BLaER1 (cell line): Measurements from ENCODE around the gene RPRD1B.

ENCODE experiments used
- H3K27ac ChIP-seq: shearing (Covaris generic); formaldehyde crosslinking; 2 replicates; pipeline ENCODE4 v1.8.1; 2022
- H3K27me3 ChIP-seq: shearing (Covaris generic); formaldehyde crosslinking; 2 replicates; pipeline ENCODE4 v1.8.1; 2022
- H3K36me3 ChIP-seq: shearing (Covaris generic); formaldehyde crosslinking; 2 replicates; pipeline ENCODE4 v1.8.1; 2022
- H3K4me1 ChIP-seq: shearing (Covaris generic); formaldehyde crosslinking; 2 replicates; pipeline ENCODE4 v1.8.1; 2022
- H3K4me2 ChIP-seq: shearing (Covaris generic); formaldehyde crosslinking; 2 replicates; pipeline ENCODE4 v1.8.1; 2022
- H3K4me3 ChIP-seq: shearing (Covaris generic); formaldehyde crosslinking; 2 replicates; pipeline ENCODE4 v1.8.1; 2022
- H3K9ac ChIP-seq: shearing (Covaris generic); formaldehyde crosslinking; 2 replicates; pipeline ENCODE4 v1.8.1; 2022
- H3K9me3 ChIP-seq: shearing (Covaris generic); formaldehyde crosslinking; 2 replicates; pipeline ENCODE4 v1.8.1; 2022
- H4K20me1 ChIP-seq: shearing (Covaris generic); formaldehyde crosslinking; 2 replicates; pipeline ENCODE4 v1.8.1; 2022
- Cebpa-rat ChIP-seq: shearing (Covaris generic); IDR thresholded peaks from 2 replicates; pipeline ENCODE4 v1.8.1; 2022

The RPRD1B gene

GRCh38 chr20:38126146-38126921 lies 92.8 kb downstream of the RPRD1B start:
- no peak overlapping the region for H3K4me2 ChIP-seq
- H3K9me3 ChIP-seq, result no peaks in the 10 kb centered on the region
- no peak overlapping the region for H3K4me3 ChIP-seq
- H4K20me1 ChIP-seq, result no peaks in the 10 kb centered on the region
- H3K9ac ChIP-seq, result no peak overlapping the region
- H3K4me1 ChIP-seq, result peaks cover 6% of the 10 kb centered on the region; the same call in 1 of the 2 replicates
- no peak for TF ChIP-seq Cebpa-rat
- H3K27ac ChIP-seq, result no peak overlapping the region
- H3K27me3 ChIP-seq, result no peaks in the 10 kb centered on the region
- no peaks in the 10 kb centered on the region for H3K36me3 ChIP-seq

DNA sequence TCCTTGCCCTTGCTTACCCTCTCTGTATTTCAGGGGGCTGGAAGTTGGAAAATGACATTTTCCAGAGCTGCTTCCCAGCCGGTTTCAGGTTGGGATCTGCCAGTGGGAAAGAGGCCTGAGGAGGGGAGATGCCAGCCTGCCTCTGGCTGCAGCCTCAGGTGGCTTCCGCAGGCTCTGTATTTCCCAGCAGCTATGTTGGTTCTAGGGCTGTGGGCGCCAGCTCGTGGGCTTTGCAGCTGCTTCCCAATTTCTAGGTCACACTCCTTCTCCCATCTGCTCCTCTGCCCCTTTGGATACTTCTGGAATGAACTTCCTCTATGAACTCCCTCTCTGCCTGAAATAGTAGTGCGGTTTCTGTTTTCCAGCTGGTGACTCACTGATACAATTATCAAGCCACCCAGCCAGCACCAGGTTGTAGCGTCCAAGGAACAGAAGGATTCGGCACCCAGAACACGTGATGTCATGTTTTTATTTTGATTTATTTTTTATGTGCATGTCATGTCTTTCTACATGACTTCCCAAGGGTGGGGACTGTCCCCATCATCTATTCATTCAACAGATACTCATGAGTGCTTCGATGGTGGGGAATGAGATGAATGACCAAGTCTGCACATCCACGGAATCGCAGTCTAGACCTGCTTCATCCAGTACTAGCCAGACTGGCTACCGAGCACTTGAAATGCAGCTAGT lies 93.5 kb downstream of the RPRD1B start:
- no peaks in the 10 kb centered on the region for H3K9me3 ChIP-seq
- TF ChIP-seq Cebpa-rat, result no peak
- H3K4me2 ChIP-seq, result no peak overlapping the region
- no peaks in the 10 kb centered on the region for H4K20me1 ChIP-seq
- H3K27ac ChIP-seq, result no peak overlapping the region
- H3K4me3 ChIP-seq, result no peak overlapping the region
- H3K36me3 ChIP-seq, result no peaks in the 10 kb centered on the region
- H3K9ac ChIP-seq, result no peak overlapping the region
- no peaks in the 10 kb centered on the region for H3K27me3 ChIP-seq
- peaks cover 6% of the 10 kb centered on the region; the same call in 1 of the 2 replicates for H3K4me1 ChIP-seq

DNA sequence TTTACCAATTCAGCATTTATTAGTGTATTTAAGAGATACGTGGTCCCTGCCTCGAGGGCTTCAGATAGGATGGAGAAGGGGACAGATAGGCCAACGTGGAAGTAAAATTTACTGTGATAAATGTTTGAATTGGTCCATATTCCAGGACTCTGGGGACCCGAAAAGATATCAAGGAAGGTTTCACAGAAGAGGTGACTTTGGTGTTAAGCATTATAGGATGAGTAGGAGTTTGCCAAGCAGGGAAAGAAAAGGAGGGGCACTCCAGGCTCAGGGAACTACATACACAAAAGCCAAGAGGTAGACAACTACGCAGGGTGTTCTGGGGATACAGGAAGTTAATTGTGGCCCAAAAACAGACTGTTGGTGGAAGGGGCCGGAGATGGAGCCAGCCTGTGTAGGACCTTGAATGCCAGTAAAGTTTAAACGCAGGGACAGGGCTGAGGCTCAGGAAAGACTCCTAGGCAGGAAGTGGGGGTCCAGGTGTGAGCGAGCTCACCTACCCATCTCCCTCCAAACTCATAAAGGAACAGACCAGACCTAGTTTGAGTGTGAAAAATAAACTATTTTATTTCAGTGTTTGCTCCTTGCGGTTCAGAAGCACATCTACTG lies 94.5 kb downstream of the RPRD1B start:
- no peaks in the 10 kb centered on the region for H3K9me3 ChIP-seq
- no peak overlapping the region for H3K9ac ChIP-seq
- no peak overlapping the region for H3K27ac ChIP-seq
- no peaks in the 10 kb centered on the region for H3K36me3 ChIP-seq
- H4K20me1 ChIP-seq, result no peaks in the 10 kb centered on the region
- H3K4me2 ChIP-seq, result no peak overlapping the region
- peaks cover 6% of the 10 kb centered on the region; the same call in 1 of the 2 replicates for H3K4me1 ChIP-seq
- no peak overlapping the region for H3K4me3 ChIP-seq
- TF ChIP-seq Cebpa-rat, result no peak
- H3K27me3 ChIP-seq, result no peaks in the 10 kb centered on the region

GRCh38 chr20:38128691-38129090 lies 95.1 kb downstream of the RPRD1B start:
- H3K27me3 ChIP-seq, result no peaks in the 10 kb centered on the region
- no peak overlapping the region for H3K4me2 ChIP-seq
- H4K20me1 ChIP-seq, result no peaks in the 10 kb centered on the region
- H3K27ac ChIP-seq, result no peak overlapping the region
- H3K4me3 ChIP-seq, result no peak overlapping the region
- no peaks in the 10 kb centered on the region for H3K36me3 ChIP-seq
- no peak for TF ChIP-seq Cebpa-rat
- H3K4me1 ChIP-seq, result peaks cover 6% of the 10 kb centered on the region; the same call in 1 of the 2 replicates
- no peak overlapping the region for H3K9ac ChIP-seq
- H3K9me3 ChIP-seq, result no peaks in the 10 kb centered on the region

GRCh38 chr20:38129248-38129865 lies 95.8 kb downstream of the RPRD1B start:
- H3K27me3 ChIP-seq, result no peaks in the 10 kb centered on the region
- H4K20me1 ChIP-seq, result no peaks in the 10 kb centered on the region
- TF ChIP-seq Cebpa-rat, result no peak
- no peaks in the 10 kb centered on the region for H3K9me3 ChIP-seq
- H3K4me2 ChIP-seq, result no peak overlapping the region
- no peak overlapping the region for H3K9ac ChIP-seq
- H3K36me3 ChIP-seq, result no peaks in the 10 kb centered on the region
- H3K27ac ChIP-seq, result no peak overlapping the region
- H3K4me3 ChIP-seq, result no peak overlapping the region
- H3K4me1 ChIP-seq, result peaks cover 12% of the 10 kb centered on the region

- no peak for TF ChIP-seq Cebpa-rat
- Histone ChIP-seq H3K4me3 (no peak overlapping the region), H3K27me3 (no peaks in the 10 kb centered on the region), H3K27ac (no peak overlapping the region), H3K36me3 (no peaks in the 10 kb centered on the region), H3K9me3 (no peaks in the 10 kb centered on the region), H4K20me1 (no peaks in the 10 kb centered on the region), H3K9ac (no peak overlapping the region), H3K4me1 (peaks cover 15% of the 10 kb centered on the region), H3K4me2 (no peak overlapping the region)
Measured at GRCh38 chr20:38129893-38130609, 96.5 kb downstream of the RPRD1B start.

GRCh38 chr20:38130687-38131587 lies 97.4 kb downstream of the RPRD1B start:
- H3K4me3 ChIP-seq, result no peak overlapping the region
- H3K27ac ChIP-seq, result no peak overlapping the region
- no peaks in the 10 kb centered on the region for H3K9me3 ChIP-seq
- peaks cover 15% of the 10 kb centered on the region for H3K4me1 ChIP-seq
- no peak overlapping the region for H3K4me2 ChIP-seq
- H4K20me1 ChIP-seq, result no peaks in the 10 kb centered on the region
- no peaks in the 10 kb centered on the region for H3K36me3 ChIP-seq
- H3K9ac ChIP-seq, result no peak overlapping the region
- TF ChIP-seq Cebpa-rat, result no peak
- H3K27me3 ChIP-seq, result no peaks in the 10 kb centered on the region

- no peak overlapping the region for H3K27ac ChIP-seq
- no peak overlapping the region for H3K9ac ChIP-seq
- H3K4me2 ChIP-seq, result no peak overlapping the region
- H3K36me3 ChIP-seq, result no peaks in the 10 kb centered on the region
- H3K9me3 ChIP-seq, result no peaks in the 10 kb centered on the region
- TF ChIP-seq Cebpa-rat, result no peak
- H3K4me1 ChIP-seq, result peaks cover 15% of the 10 kb centered on the region
- no peaks in the 10 kb centered on the region for H4K20me1 ChIP-seq
- no peaks in the 10 kb centered on the region for H3K27me3 ChIP-seq
- H3K4me3 ChIP-seq, result no peak overlapping the region
Measured at GRCh38 chr20:38131588-38132121, 98.1 kb downstream of the RPRD1B start.
